Heart left ventricle (tissue), 16 donors: Measurements from ENCODE around the gene CAMTA1. TPM values are rescaled to one million over a fixed set of nuclear protein-coding genes. Genes with fewer than 3 reads are reported as not detected.
A peak's percentile ranks its signal among the peaks of the same experiment; 100 is the strongest.

Experiments used
- ATAC-seq, 4 donors: fragments of 200-7000 bp; cut with Tn5 transposase; one replicate each; pipeline ENCODE4 v1.9.1; 2020 to 2022; ENCODE audit warnings: moderate library complexity in 4 of 4, mild to moderate bottlenecking in 3 of 4, moderate number of reproducible peaks in 1 of 4
- DNase-seq, 5 donors: peaks; one replicate each; pipeline ENCODE4 v3.0.0-alpha.2; 2020
- H3K27ac ChIP-seq, 12 donors: fragments of 200-600 bp; sonication (generic) in 4 of 12; one replicate each; pipeline versions ENCODE4 v1.5.0 to v1.8.0; 2016 to 2022; ENCODE audit warnings: mild to moderate bottlenecking in 2 of 12
- H3K27me3 ChIP-seq, 9 donors: fragments of 200-600 bp; sonication (generic) in 2 of 9; one replicate each; pipeline versions ENCODE4 v1.5.1 to v1.8.0; 2016 to 2022; ENCODE audit warnings: mild to moderate bottlenecking in 3 of 9
- H3K36me3 ChIP-seq, 9 donors: fragments of 200-600 bp; sonication (generic) in 2 of 9; one replicate each; pipeline versions ENCODE4 v1.5.0 to v1.8.0; 2018 to 2022; ENCODE audit warnings: mild to moderate bottlenecking in 2 of 9
- H3K4me1 ChIP-seq, 12 donors: fragments of 200-600 bp; sonication (generic) in 4 of 12; one replicate each; pipeline versions ENCODE4 v1.5.0 to v1.8.0; 2016 to 2022; ENCODE audit warnings: mild to moderate bottlenecking in 3 of 12
- H3K4me3 ChIP-seq, 12 donors: fragments of 200-600 bp; sonication (generic) in 4 of 12; one replicate each; pipeline versions ENCODE4 v1.5.0 to v1.8.0; 2017 to 2022; ENCODE audit warnings: mild to moderate bottlenecking in 9 of 12, moderate library complexity in 4 of 12
- H3K9me3 ChIP-seq, 12 donors: fragments of 200-600 bp; sonication (generic) in 4 of 12; one replicate each; pipeline versions ENCODE4 v1.5.0 to v1.8.0; 2016 to 2022; ENCODE audit warnings: mild to moderate bottlenecking in 1 of 12
- POLR2A ChIP-seq, 2 donors: fragments of 450-650 bp; IDR thresholded peaks; one replicate each; pipeline ENCODE4 v1.6.1; 2017; ENCODE audit warnings: antibody characterized with exemption in 2 of 2, mild to moderate bottlenecking in 2 of 2, moderate library complexity in 2 of 2
- WGBS, 4 donors: extraction: QIAGEN DNeasy Blood & Tissue Kit in 2 of 4; methylation state at CpG; one replicate each; pipeline versions ENCODE4 v1.1.5 to v1.1.7; 2013 to 2018; 5-methylcytosine and 5-hydroxymethylcytosine counted together
- intact Hi-C, 10 donors: fragments of 100-400 bp; cut with DNase I; formaldehyde crosslinking; loops; one replicate each; pipeline versions ENCODE4 v1.11.1 to v1.14.2; 2022
- polyA plus RNA-seq, 2 donors: library from polyadenylated mRNA; stranded (reverse); fragments of 200-250 nt; gene quantifications; one replicate each; pipeline ENCODE4 v1.2.3, GENCODE V29; 2013
- total RNA-seq, 9 donors: library from RNA; depleted of rRNA in 2 of 9; stranded (reverse); fragments of >200 nt in 2 of 9; fragmentation: NEBNext Ultra II Directional in 3 of 9; extraction: Animal tissue kit (Norgen Biotek cat#: 25700) in 3 of 9; gene quantifications; one replicate each; pipeline versions ENCODE4 v1.1.0 to v1.2.4, GENCODE V29; 2016 to 2023
- TF ChIP-seq, protein P1 (sequence below), 12 donors: fragments of 200-600 bp; sonication (generic) in 4 of 12; IDR thresholded peaks; one replicate each; pipeline versions ENCODE4 v1.5.0 to v1.8.0; 2018 to 2022; ENCODE audit warnings: antibody characterized with exemption in 12 of 12, mild to moderate bottlenecking in 5 of 12
- donor health status: ischemic (EF 13 %, LVEDD 7.1; RV severe dilation, severe dysfunction).
- donor health status: healthy with polysubstance abuse.
- donor health status: DM: no; HTN: yes; CAD: no.
- donor health status: DM: no; HTN: no; CAD: no.
- donor health status: ischemic (EF 25% LVEDD 6.9; RV normal size, moderate dysfunction).
- donor health status: ischemic (EF 25% LVEDD 5.7; RV mildly dilated, moderate dysfunction).
- donor health status: healthy.
- donor health status: DM: yes; HTN: yes; CAD: no.
- donor health status: ischemic (EF 35%, LVEDD 5.7; RV mildly dilated, moderate dysfunction).
- donor health status: nonischemic (EF 11% LVEDD 7.7; RV severe dilation, severe dysfunction).
- donor health status: DM: yes; HTN: yes; CAD: no.
- donor health status: PGD.
- donor health status: ischemic (EF 29% LVEDD 5.4; RV normal size, mild dysfunction).
- donor health status: nonischemic (EF 23%, LVEDD 6.1; RV moderate dilation, normal function).

Gene CAMTA1
- total and polyA plus RNA-seq, 11 donors = 114 to 303 (median 137) TPM

DNA sequence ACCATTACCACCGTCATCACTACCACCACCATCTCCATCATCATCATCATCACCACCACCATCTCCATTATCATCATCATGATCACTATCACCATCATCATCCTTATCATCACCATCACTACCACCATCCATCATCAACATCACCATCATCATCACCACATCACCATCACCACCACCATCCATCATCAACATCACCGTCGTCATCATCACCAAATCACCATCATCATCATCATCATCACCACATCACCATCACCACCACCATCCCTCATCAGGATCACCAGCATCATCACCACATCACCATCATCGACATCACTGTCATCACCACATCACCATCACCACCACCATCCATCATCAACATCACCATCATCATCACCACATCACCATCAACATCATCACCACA, 782.8 kb downstream of the CAMTA1 start:
- no peaks in the 10 kb centered on the region for H3K9me3 ChIP-seq
- no peak for TF ChIP-seq POLR2A (IDR thresholded peaks at IDR 0.05)
- TF ChIP-seq, protein P1, sequence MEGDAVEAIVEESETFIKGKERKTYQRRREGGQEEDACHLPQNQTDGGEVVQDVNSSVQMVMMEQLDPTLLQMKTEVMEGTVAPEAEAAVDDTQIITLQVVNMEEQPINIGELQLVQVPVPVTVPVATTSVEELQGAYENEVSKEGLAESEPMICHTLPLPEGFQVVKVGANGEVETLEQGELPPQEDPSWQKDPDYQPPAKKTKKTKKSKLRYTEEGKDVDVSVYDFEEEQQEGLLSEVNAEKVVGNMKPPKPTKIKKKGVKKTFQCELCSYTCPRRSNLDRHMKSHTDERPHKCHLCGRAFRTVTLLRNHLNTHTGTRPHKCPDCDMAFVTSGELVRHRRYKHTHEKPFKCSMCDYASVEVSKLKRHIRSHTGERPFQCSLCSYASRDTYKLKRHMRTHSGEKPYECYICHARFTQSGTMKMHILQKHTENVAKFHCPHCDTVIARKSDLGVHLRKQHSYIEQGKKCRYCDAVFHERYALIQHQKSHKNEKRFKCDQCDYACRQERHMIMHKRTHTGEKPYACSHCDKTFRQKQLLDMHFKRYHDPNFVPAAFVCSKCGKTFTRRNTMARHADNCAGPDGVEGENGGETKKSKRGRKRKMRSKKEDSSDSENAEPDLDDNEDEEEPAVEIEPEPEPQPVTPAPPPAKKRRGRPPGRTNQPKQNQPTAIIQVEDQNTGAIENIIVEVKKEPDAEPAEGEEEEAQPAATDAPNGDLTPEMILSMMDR (IDR thresholded peaks at IDR 0.05) = no peak
- no peaks in the 10 kb centered on the region for H3K36me3 ChIP-seq
- no peak for DNase-seq
- no peak overlapping the region for H3K27ac ChIP-seq
- no peak overlapping the region for H3K4me3 ChIP-seq
- WGBS, 4 donors = 83 to 98% (median 96%) methylated on average over 4 of the region's 4 CpGs
- no peaks in the 10 kb centered on the region for H3K27me3 ChIP-seq
- intact Hi-C loops = loop anchor here in 1 of 10 donors (10.0 kb wide), 1 partner anchor 103 kb away; no protein-coding TSS in a partner anchor
- ATAC-seq = no peak
- no peaks in the 10 kb centered on the region for H3K4me1 ChIP-seq

DNA sequence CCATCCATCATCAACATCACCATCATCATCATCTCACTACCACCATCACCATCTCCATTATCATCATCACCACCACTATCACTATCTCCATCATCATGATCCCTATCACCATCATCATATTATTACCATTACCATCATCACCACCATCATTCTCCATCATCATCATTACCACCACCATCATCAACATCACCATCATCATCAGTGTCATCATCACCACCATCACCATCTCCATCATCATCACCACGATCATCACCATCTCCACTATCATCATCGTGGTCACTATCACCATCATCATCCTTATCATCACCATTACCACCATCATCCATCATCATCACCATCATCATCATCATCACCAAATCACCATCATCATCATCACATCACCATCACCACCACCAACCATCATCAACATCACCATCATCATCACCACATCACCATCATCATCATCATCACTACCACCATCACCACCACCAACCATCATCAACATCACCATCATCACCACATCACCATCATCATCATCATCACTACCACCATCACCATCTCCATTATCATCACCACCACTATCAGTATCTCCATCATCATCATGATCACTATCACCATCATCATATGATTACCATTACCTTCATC, 783.8 kb downstream of the CAMTA1 start:
- no peaks in the 10 kb centered on the region for H3K36me3 ChIP-seq
- intact Hi-C loops = loop anchor here in 1 of 10 donors (10.0 kb wide), 1 partner anchor 104 kb away; no protein-coding TSS in a partner anchor
- H3K9me3 ChIP-seq = no peaks in the 10 kb centered on the region
- WGBS, 4 donors = 92 to 96% (median 95%) methylated on average over 2 of the region's 2 CpGs
- H3K27me3 ChIP-seq = no peaks in the 10 kb centered on the region
- no peak for TF ChIP-seq POLR2A (IDR thresholded peaks at IDR 0.05)
- TF ChIP-seq, protein P1 (IDR thresholded peaks at IDR 0.05) = no peak
- no peak overlapping the region for H3K27ac ChIP-seq
- H3K4me3 ChIP-seq = no peak overlapping the region
- peaks cover 0 to under 1% (median 0%) of the 10 kb centered on the region in 12 donors for H3K4me1 ChIP-seq
- ATAC-seq (no peak), DNase-seq (no peak)

DNA sequence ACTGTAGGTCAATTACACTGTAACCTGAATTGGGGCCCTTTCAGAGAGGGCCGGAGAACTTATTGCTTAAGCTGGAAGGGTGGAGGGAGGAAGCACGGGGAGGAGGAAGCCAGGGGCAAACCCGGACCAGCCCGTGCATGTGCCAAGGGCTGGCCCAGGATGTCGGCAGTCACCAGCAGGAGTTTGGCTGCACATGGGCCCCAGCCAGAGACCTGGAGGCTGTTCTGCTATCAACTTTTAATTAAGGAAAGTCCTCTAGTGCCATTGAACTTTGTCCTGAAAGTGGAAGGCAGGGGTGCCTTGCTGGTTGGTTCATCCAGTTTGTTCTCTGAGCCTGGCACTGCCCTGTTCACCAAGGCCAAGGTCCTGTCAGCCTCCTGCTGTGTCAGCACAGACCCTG, 785.1 kb downstream of the CAMTA1 start:
- H3K9me3 ChIP-seq = no peaks in the 10 kb centered on the region
- 41 to 62% (median 46%) methylated on average over 5 of the region's 5 CpGs for WGBS, 4 donors
- H3K4me3 ChIP-seq = no peak overlapping the region
- no peaks in the 10 kb centered on the region for H3K36me3 ChIP-seq
- ATAC-seq (peak in 1 of 4 donors; percentile 29), DNase-seq (peak in 3 of 5 donors; percentile 13 to 40 (median 37))
- intact Hi-C loops = loop anchor here in 1 of 10 donors (10.0 kb wide), 1 partner anchor 116 kb away; no protein-coding TSS in a partner anchor
- H3K27ac ChIP-seq = no peak overlapping the region
- TF ChIP-seq, protein P1 (IDR thresholded peaks at IDR 0.05) = no peak
- no peak for TF ChIP-seq POLR2A (IDR thresholded peaks at IDR 0.05)
- no peaks in the 10 kb centered on the region for H3K27me3 ChIP-seq
- H3K4me1 ChIP-seq = peaks cover 0 to 9% (median 0%) of the 10 kb centered on the region in 12 donors

DNA sequence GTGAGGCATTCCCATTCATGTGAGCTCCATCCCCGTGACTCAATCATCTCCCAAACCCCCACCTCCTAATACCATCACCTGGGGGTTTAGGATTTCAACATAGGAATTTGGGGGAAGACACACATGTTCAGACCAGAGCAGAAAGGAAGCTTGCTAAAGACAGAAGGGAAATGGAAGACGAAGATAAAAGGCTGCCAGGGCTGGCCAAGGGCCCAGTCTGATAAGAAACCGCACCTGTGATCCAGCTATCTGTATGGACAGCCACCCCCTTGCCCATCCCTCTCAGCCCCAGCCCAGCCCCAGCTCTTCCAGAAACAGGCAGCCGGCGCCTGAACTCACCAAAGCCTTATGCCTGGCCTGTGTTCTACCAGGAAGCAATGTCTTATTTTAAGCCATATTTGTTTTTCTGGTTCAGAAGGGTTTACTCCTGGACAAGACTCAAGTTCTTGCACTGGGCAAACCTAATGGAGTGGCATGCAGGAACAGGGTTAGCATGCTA, 787.4 kb downstream of the CAMTA1 start:
- WGBS, 4 donors = 62 to 64% (median 62%) methylated on average over 5 of the region's 5 CpGs
- intact Hi-C loops = loop anchor here in 1 of 10 donors (10.0 kb wide), 1 partner anchor 118 kb away; no protein-coding TSS in a partner anchor
- ATAC-seq = no peak
- peaks cover 0 to 9% (median 0%) of the 10 kb centered on the region in 12 donors for H3K4me1 ChIP-seq
- no peak overlapping the region for H3K27ac ChIP-seq
- H3K4me3 ChIP-seq = no peak overlapping the region
- DNase-seq = peak in 1 of 5 donors; percentile 7
- TF ChIP-seq POLR2A (IDR thresholded peaks at IDR 0.05) = no peak
- TF ChIP-seq, protein P1 (IDR thresholded peaks at IDR 0.05) = no peak
- no peaks in the 10 kb centered on the region for H3K36me3 ChIP-seq
- no peaks in the 10 kb centered on the region for H3K9me3 ChIP-seq
- no peaks in the 10 kb centered on the region for H3K27me3 ChIP-seq
